HG03520 (cell line): ENCODE data around the gene MYO19.

Source experiments
- ATAC-seq: cut with Tn5 transposase; IDR thresholded peaks from one replicate; pipeline ENCODE4 v1.9.1; 2021; ENCODE audit warnings: mild to moderate bottlenecking, moderate library complexity; ENCODE audit not compliant: unreplicated experiment

Gene MYO19

GRCh38 chr17:36534840-36535668 lies at the start of gene MYO19, which contains the start of gene PIGW:
MYO19 (minus strand) TSS chr17:36534868; CDS start chr17:36532538, 2,330 bp downstream.
PIGW (plus strand) TSS chr17:36534987; CDS start chr17:36537102, 2,115 bp downstream.
- ATAC-seq: peak; percentile 69

DNA sequence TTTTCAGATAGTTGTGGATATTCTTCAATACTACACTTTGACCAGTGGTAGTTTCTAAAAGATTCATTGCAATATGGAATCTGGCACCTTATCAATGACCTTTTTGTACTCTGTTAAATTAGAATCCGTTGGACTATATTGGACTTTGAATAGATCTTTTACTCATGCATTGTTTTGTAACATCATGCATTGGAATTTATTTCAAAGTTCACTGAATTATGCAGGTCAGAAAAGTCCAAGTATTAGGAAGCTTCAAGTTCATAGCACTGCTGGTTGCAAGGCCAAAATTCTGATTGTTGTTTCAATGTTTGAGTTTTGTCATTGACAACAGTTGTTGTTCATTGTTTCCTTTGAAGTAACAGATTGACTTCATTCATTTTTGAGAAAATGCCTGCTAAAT lies 49.1 kb upstream of the MYO19 start:
- ATAC-seq: no peak

GRCh38 chr17:36578671-36579070 lies 44.0 kb upstream of the MYO19 start:
- no peak for ATAC-seq

DNA sequence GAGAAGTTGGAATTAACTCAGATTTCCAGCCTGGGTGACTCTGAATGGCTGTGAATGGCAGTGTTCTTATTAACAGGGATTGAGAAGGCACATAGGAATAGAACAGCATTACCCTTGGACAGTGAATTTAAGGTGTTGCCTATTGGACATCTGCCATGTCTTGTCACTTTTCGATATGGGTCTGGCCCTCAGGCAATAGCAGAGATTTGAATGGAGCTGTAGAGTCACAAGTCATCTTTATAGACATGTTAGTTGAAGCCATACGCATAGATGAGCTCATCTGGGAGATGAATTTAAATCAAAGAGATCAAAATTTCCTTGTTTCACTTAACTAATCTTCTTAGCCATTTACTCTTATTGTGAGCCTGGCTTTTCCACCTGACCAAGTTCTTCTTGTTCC lies 42.1 kb upstream of the MYO19 start:
- ATAC-seq: no peak

- ATAC-seq: no peak
Observed at GRCh38 chr17:36575028-36575427, 40.4 kb upstream of the MYO19 start.

- ATAC-seq: no peak
Observed at GRCh38 chr17:36566081-36566480, 31.4 kb upstream of the MYO19 start.

DNA sequence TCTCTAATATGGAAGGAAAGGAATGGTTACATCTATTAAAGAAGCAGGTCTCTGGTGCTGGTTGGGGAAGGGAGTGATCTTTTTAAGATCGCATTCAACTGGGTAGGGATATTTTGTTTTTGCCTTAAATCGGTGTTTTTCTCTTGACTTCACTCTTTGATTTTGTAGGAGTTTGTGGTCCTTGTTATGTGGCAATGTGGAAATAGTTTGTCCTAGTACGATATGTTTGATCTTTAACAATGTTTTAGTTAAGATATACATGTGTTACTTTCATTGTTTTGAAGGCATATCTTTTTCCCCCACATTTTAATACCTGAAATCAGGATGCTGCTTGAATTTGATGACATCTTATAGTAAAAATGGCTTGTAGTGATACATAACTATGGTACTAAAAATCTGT lies 18.8 kb upstream of the MYO19 start:
- no peak for ATAC-seq

DNA sequence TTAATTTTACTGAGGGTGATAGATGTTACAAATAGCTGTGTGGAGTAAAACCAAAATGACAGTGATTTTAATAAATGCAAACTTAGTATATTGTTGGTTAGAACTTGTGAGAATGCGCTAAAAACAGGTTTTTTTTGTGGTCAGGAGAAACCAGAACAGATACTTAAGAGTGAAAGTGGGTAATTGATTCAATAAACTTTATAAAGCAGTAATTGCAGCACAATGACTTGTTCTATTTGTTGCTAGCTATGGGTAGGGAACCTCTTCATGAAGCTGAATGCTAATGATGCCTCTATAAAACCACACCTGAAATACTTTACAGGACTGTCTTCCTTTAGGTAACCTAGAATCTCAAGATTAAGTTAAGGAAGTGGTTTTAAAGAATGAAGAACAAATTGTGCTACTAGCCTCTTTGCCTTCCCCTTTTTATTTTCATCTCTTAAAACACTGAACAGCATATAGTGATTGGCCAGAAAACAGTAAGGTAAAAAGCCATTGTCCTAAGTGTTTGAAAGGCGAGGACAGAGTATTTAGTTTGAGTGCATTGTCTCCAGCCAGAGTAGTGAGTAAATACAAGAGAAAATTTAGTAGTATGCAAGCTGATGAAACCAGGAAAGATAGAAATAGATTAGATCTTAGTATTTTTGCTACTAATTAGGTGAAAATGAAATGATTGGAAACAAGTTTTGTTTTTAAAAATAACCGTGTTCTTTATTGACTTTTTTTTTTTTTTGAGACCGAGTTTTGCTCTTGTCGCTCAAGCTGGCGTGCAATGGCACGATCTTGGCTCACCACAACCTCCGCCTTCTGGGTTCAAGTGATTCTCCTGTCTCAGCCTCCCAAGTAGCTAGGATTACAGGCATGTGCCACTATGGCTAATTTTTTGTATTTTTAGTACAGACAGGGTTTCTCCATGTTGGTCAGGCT lies 16.1 kb upstream of the MYO19 start:
- ATAC-seq: no peak

GRCh38 chr17:36547776-36548175 lies 13.1 kb upstream of the MYO19 start:
- ATAC-seq: no peak

- ATAC-seq: no peak
Observed at GRCh38 chr17:36546418-36547093, 11.9 kb upstream of the MYO19 start.

DNA sequence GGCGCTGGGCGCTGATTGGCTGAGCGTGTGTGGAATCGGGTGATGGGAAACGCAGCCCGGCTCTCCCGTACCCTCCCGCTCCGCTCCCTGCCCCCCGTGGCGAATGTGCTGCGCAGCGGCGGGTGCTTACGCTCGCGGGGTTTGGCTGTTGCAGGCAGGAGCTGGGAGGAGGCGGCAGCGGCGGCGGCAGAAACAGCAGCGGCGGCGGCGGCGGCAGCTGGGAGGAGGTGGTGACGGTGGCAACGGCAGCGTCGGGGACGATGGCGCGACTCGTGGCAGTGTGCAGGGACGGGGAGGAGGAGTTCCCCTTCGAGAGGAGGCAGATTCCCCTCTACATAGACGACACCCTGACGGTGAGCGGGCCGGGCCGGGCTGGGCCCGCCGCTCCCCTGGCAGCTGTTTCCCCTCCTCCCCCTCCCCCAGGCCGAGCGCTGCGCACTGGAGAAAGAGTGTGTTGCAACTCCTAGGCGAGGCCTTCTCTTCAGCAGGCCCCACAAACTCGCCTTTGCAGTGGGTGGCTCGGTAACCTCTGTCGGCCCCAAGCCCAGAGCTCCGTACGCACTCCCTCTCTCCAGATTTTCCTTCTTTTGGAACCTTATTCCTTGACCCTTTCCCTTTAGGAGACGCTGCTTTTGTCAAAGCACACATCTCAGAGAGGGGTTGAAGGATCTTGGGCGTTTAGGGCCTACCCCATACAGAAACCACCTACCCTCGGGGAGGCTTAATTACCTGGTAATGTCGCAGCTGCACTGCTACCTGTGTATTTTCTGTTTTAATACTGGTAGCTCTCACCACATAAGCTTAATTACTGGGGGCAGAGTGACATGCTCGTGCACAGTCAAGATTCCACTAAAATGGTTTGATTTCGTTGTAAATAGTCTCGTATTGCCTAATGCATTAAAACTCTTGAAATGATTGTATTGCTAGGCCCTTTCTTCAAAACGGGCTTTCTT lies 11.1 kb upstream of the MYO19 start:
- ATAC-seq: peak; percentile 59

- no peak for ATAC-seq
Observed at GRCh38 chr17:36545077-36545464, 10.4 kb upstream of the MYO19 start.

DNA sequence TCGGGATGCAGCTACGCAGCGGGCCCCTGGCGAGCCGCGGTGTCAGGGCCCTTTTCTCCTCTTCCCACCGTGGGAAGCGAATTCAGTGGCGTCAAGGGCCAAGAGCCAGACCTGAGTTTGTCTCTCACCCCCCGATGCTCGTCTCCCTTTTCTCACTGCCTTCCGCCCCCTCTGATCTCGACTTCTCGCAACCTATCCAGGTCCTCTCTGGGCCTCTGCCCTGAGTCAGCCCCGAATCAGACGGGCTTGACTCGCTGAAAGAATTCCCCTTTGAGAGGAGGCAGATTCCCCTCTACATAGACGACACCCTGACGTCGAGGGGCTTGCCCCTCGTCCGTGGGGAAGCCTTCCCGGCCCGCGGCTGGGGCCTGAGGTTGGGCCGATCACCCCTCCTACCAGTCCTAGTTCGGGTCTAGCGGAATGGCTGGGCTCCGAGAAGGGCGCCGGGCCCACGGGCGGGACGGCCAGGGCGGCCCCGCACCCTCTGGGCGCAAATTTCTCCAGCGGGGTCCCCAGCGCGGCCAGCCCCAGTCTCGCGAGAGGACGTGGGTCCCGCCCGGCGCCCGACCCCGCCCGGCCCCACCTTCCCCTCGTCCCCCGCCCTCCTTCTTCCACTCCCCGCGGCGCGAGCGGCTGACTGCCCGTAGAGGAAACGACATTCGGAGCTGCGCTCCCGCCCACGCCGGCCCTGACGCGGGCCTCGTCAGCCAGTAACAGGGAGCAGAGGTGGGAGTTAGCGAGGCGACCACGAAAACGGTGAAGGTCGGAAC lies 9.8 kb upstream of the MYO19 start, which contains the start of gene GGNBP2:
Gene GGNBP2, plus strand, starts transcription at position 613 of the 770 bp plus-strand sequence. CDS start 806 bp downstream, outside the sequence.
- ATAC-seq: peak; percentile 49

DNA sequence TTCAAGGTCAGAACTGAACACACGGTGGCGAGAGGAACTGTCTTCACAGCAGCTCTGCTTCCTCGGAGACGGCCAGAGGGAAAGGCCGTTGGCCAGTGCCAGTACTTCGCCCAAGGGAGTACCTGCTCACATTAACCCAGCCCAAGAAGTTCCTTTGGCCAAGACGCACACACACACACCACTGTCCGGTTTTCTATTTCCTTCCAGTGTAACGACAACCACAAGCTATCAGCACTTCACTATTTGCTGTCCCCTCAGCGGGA lies 9.3 kb upstream of the MYO19 start:
- no peak for ATAC-seq

DNA sequence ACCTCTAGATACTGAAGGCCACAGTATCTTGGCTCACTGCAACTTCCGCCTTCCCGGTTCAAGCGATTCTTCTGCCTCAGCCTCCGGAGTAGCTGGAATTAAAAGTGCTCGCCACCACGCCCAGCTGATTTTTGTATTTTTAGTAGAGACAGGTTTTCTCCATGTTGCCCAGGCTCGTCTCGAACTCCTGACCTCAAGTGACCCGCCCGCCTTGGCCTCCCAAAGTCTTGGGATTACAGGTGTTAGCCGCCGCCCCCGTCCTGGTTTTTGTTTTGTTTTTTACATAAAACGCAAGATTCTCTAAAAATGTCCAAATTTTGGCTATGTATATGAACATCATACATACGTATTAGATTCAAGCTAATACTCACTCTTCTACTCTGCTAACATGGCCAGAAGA lies 8.1 kb upstream of the MYO19 start:
- no peak for ATAC-seq

DNA sequence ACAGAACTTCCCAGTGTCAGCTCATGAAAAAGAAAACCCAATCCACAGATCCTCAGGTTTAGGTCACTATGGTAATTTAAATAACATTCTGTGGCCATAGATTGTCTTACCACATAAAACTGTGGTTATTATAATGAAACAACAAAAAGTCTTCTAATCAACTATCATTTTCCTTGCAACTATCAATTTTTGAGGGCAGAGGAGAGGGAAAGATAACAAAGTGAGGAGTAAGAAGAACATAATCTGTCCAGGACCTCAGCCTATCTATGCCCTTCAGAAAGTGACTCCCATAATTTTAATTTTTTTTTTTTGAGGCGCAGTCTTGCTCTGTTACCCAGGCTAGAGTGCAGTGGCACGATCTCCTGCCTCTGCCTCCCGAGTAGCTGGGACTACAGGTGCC lies 6.0 kb upstream of the MYO19 start:
- ATAC-seq: no peak

DNA sequence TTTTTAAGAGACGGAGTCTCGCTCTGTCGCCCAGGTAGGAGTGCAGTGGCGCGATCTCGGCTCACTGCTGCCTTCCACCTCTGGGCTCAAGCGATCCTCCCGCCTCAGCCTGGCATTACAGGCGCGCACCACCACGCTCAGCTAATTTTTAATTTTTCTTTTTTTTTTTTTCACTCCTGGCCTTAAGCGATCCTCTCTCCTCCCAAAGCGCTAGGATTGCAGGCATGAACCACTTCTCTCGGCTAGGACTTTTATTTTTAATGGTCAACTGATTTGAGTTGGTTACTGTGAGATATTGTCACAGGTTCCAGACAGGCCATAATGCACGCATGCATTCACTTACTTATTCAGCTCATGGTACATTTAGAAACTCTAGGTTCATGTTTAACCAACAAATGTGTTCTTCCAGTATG lies 1.0 kb upstream of the MYO19 start:
- ATAC-seq: no peak

GRCh38 chr17:36533935-36534839 lies 481 bp downstream of the MYO19 start:
- ATAC-seq: peak; percentile 25
